HepG2 (cell line): ENCODE measurements around the gene METTL1. TPM values are rescaled to one million over a fixed set of nuclear protein-coding genes. Genes with fewer than 3 reads are reported as not detected.

Source experiments
- ATAC-seq: fragments of 200-7000 bp; cut with Tn5 transposase; 3 replicates; pipeline ENCODE4 v1.9.1; 2020; ENCODE audit warnings: mild to moderate bottlenecking, moderate library complexity
- BruUV-seq: library from RNA; stranded (reverse); fragments of 400-500 nt; replicated peaks from 2 replicates; lab custom pipeline; 2021; lab: Mats Ljungman, UMichigan
- CTCF ChIA-PET: fragments of 300-600 bp; formaldehyde crosslinking; extraction: SDS; loops from one replicate; lab custom pipeline; 2021; ENCODE audit warnings: low total read pairs, inconsistent platforms, low intra/inter-chr PET ratio; lab: Yijun Ruan, JAX
- POLR2A ChIA-PET: fragments of 350-600 bp; sonication (Branson Sonifier 250); formaldehyde crosslinking; loops from one replicate; lab custom pipeline; 2020; ENCODE audit warnings: antibody characterized with exemption, inconsistent platforms; lab: Yijun Ruan, JAX
- DNase-seq: peaks from one replicate; pipeline ENCODE4 v3.0.0-alpha.2; 2015; ENCODE audit warnings: low spot score
- FAIRE-seq: peaks from 3 replicates; lab custom pipeline; 2011; peaks lifted over from hg19 to GRCh38; lab: Jason Lieb, UNC
- H2AFZ ChIP-seq: one replicate; pipeline ENCODE4 v1.6.1; 2011; ENCODE audit warnings: low read length, inconsistent platforms
- H3K27ac ChIP-seq: fragments of 300-600 bp; 3 replicates; pipeline ENCODE4 v1.8.0; 2011; ENCODE audit warnings: mixed run types, mild to moderate bottlenecking, mixed read lengths, low read length, inconsistent platforms; ENCODE audit not compliant: insufficient read depth; ENCODE audit errors: extremely low read length
- H3K27me3 ChIP-seq, 2 experiments: fragments of 200-600 bp in 1 of 2; 2 replicates in 1 of 2; 3 replicates in 1 of 2; pipeline versions ENCODE4 v1.6.0 to v1.8.0; 2011; ENCODE audit warnings: low read length in 2 of 2, mild to moderate bottlenecking in 2 of 2, moderate library complexity in 2 of 2, inconsistent platforms in 1 of 2; ENCODE audit not compliant: insufficient read depth in 2 of 2, control insufficient read depth in 1 of 2
- H3K36me3 ChIP-seq, 2 experiments: fragments of 200-600 bp in 1 of 2; replicated peaks in 1 of 2; 2 replicates in 1 of 2; 3 replicates in 1 of 2; pipeline versions ENCODE4 v1.5.1 to v1.8.0; 2011; ENCODE audit warnings: low read length in 2 of 2, inconsistent platforms in 1 of 2; ENCODE audit not compliant: insufficient read depth in 2 of 2, control insufficient read depth in 1 of 2
- H3K4me1 ChIP-seq: 2 replicates; pipeline ENCODE4 v1.5.1; 2012; ENCODE audit warnings: low read length, inconsistent platforms; ENCODE audit not compliant: insufficient read depth
- H3K4me2 ChIP-seq: 2 replicates; pipeline ENCODE4 v1.6.0; 2011; ENCODE audit warnings: low read depth, low read length, inconsistent platforms
- H3K4me3 ChIP-seq, 3 experiments: fragments of 200-600 bp in 1 of 3; sonication (generic), shearing (Covaris generic) in 1 of 3; replicated peaks in 1 of 3; 2 replicates each; pipeline ENCODE4 v1.5.1; 2011 to 2016; ENCODE audit warnings: low read length in 3 of 3, inconsistent platforms in 2 of 3, low read depth in 2 of 3, mild to moderate bottlenecking in 2 of 3, control low read depth in 1 of 3, mixed read lengths in 1 of 3; ENCODE audit not compliant: insufficient read depth in 1 of 3
- H3K79me2 ChIP-seq: one replicate; pipeline ENCODE4 v1.6.1; 2011; ENCODE audit warnings: low read length, inconsistent platforms; ENCODE audit not compliant: insufficient read depth
- H3K9ac ChIP-seq: 2 replicates; pipeline ENCODE4 v1.6.0; 2011; ENCODE audit warnings: mild to moderate bottlenecking, low read depth, low read length, inconsistent platforms; ENCODE audit not compliant: insufficient read depth
- H3K9me3 ChIP-seq: 2 replicates; pipeline ENCODE4 v1.5.1; 2012; ENCODE audit warnings: mild to moderate bottlenecking, low read length
- H4K20me1 ChIP-seq: 2 replicates; pipeline ENCODE4 v1.6.0; 2011; ENCODE audit warnings: inconsistent platforms, mild to moderate bottlenecking, low read length, moderate library complexity; ENCODE audit not compliant: insufficient read depth
- ADNP ChIP-seq: sonication (generic); formaldehyde crosslinking; IDR thresholded peaks from 2 replicates; pipeline ENCODE4 v1.4.0; 2020; ENCODE audit warnings: missing genetic modification reagents
- ATF5 ChIP-seq: sonication (generic); formaldehyde crosslinking; IDR thresholded peaks from 2 replicates; pipeline ENCODE4 v1.4.0; 2020; ENCODE audit warnings: mild to moderate bottlenecking, low read depth, missing genetic modification reagents
- BRF2 ChIP-seq: sonication (generic); formaldehyde crosslinking; IDR thresholded peaks from 2 replicates; pipeline ENCODE4 v1.8.1; 2022; ENCODE audit warnings: mild to moderate bottlenecking, missing genetic modification reagents
- GATA4 ChIP-seq: sonication (generic); IDR thresholded peaks from 2 replicates; pipeline ENCODE4 v1.6.1; 2016; ENCODE audit warnings: antibody characterized with exemption, low read depth, borderline replicate concordance
- HOXA7 ChIP-seq: sonication (generic); formaldehyde crosslinking; IDR thresholded peaks from 2 replicates; pipeline ENCODE4 v1.8.1; 2022; ENCODE audit warnings: mild to moderate bottlenecking, missing genetic modification reagents, moderate library complexity
- ISX ChIP-seq: sonication (generic); formaldehyde crosslinking; conservative IDR thresholded peaks from 2 replicates; pipeline ENCODE4 v1.5.0; 2020; ENCODE audit warnings: missing genetic modification reagents
- MIER3 ChIP-seq: IDR thresholded peaks from 2 replicates; pipeline ENCODE4 v1.6.1; 2016; ENCODE audit warnings: missing compliant biosample characterization, borderline replicate concordance
- PLSCR1 ChIP-seq: sonication (generic); formaldehyde crosslinking; IDR thresholded peaks from 2 replicates; pipeline ENCODE4 v1.5.0; 2020; ENCODE audit warnings: missing genetic modification reagents, mild to moderate bottlenecking, borderline replicate concordance
- SOX6 ChIP-seq, 2 experiments: fragments of 450-650 bp in 1 of 2; sonication (generic) in 1 of 2; formaldehyde crosslinking in 1 of 2; IDR thresholded peaks; 2 replicates each; pipeline versions ENCODE4 v1.4.0 to v1.6.1; 2017 to 2020; ENCODE audit warnings: antibody characterized with exemption in 1 of 2, mild to moderate bottlenecking in 1 of 2, missing genetic modification reagents in 1 of 2
- ZBTB1 ChIP-seq: sonication (generic); formaldehyde crosslinking; IDR thresholded peaks from 2 replicates; pipeline ENCODE4 v1.4.0; 2020; ENCODE audit warnings: missing genetic modification reagents, borderline replicate concordance
- ZC3H4 ChIP-seq: sonication (generic); formaldehyde crosslinking; IDR thresholded peaks from 2 replicates; pipeline ENCODE4 v1.4.0; 2020; ENCODE audit warnings: missing genetic modification reagents, borderline replicate concordance
- ZMAT3 ChIP-seq: sonication (generic); formaldehyde crosslinking; conservative IDR thresholded peaks from 2 replicates; pipeline ENCODE4 v1.7.0; 2021; ENCODE audit warnings: missing genetic modification reagents
- ZNF10 ChIP-seq: sonication (generic); formaldehyde crosslinking; IDR thresholded peaks from 2 replicates; pipeline ENCODE4 v1.4.0; 2020; ENCODE audit warnings: mild to moderate bottlenecking, low read depth, missing genetic modification reagents, borderline replicate concordance
- ZNF234 ChIP-seq: sonication (generic); formaldehyde crosslinking; conservative IDR thresholded peaks from 2 replicates; pipeline ENCODE4 v1.5.1; 2020; ENCODE audit warnings: mild to moderate bottlenecking, missing genetic modification reagents
- ZNF251 ChIP-seq: sonication (generic); formaldehyde crosslinking; IDR thresholded peaks from 2 replicates; pipeline ENCODE4 v1.9.0; 2021; ENCODE audit warnings: mild to moderate bottlenecking, missing genetic modification reagents
- ZNF281 ChIP-seq: sonication (generic); formaldehyde crosslinking; IDR thresholded peaks from 2 replicates; pipeline ENCODE4 v1.4.0; 2020; ENCODE audit warnings: missing genetic modification reagents, borderline replicate concordance
- ZNF776 ChIP-seq: sonication (generic); formaldehyde crosslinking; IDR thresholded peaks from 2 replicates; pipeline ENCODE4 v1.4.0; 2020; ENCODE audit warnings: mild to moderate bottlenecking, missing genetic modification reagents
- ZNF839 ChIP-seq: sonication (generic); formaldehyde crosslinking; IDR thresholded peaks from 2 replicates; pipeline ENCODE4 v1.4.0; 2020; ENCODE audit warnings: missing genetic modification reagents, mild to moderate bottlenecking, borderline replicate concordance
- WGBS: methylation state at CpG from one replicate; pipeline ENCODE4 v1.1.6; 2017; ENCODE audit warnings: low lambda C conversion rate; 5-methylcytosine and 5-hydroxymethylcytosine counted together
- in situ Hi-C: cut with HindIII; loops from 2 replicates; pipeline ENCODE4 v1.10.0; 2017; ENCODE audit warnings: low pct_unique_long_range_greater_than_20kb; ENCODE audit not compliant: extremely low pct_ligation_motif_present
- intact Hi-C: fragments of 100-400 bp; cut with micrococcal nuclease; formaldehyde crosslinking; loops from one replicate; pipeline ENCODE4 v1.10.0; 2022; ENCODE audit not compliant: unreplicated experiment
- polyA plus RNA-seq, 8 experiments: library from polyadenylated mRNA; depleted of rRNA in 3 of 8; stranded (reverse) in 7 of 8; unstranded in 1 of 8; fragments of >200 nt; fragmentation: Illumina TruSeq in 4 of 8; extraction: Trizol in 4 of 8; gene quantifications; 2 replicates each; pipeline versions ENCODE4 v1.2.1 to v1.2.3, GENCODE V29; 2011 to 2016; ENCODE audit warnings: low read depth in 4 of 8, missing spikeins in 1 of 8, mixed read lengths in 1 of 8; ENCODE audit not compliant: insufficient read depth in 1 of 8
- total RNA-seq, 5 experiments: library from RNA; depleted of rRNA; stranded (reverse); fragments of >200 nt; fragmentation: Illumina TruSeq; extraction: Trizol; gene quantifications; 2 replicates each; pipeline ENCODE4 v1.2.3, GENCODE V29; 2016; ENCODE audit warnings: low read depth in 1 of 5

The METTL1 gene
- total and polyA plus RNA-seq, 2 of the 13 experiments (the other 11 are each of a cell fraction or from before 2014, with no cell fraction given) = 34.7 to 36.9 TPM

- intact Hi-C loops = no loop called here
- TF ChIP-seq ZNF776 (CRISPR knock-in tag) = no peak
- TF ChIP-seq HOXA7 (CRISPR knock-in tag) = no peak
- no peak for TF ChIP-seq ZNF234 (CRISPR knock-in tag)
- no peak for TF ChIP-seq ZNF281 (CRISPR knock-in tag)
- no peak for TF ChIP-seq ADNP
- no peak for TF ChIP-seq ISX
- TF ChIP-seq MIER3 = no peak
- no peak for TF ChIP-seq PLSCR1
- TF ChIP-seq BRF2 (CRISPR knock-in tag) = no peak
- TF ChIP-seq ZMAT3 (CRISPR knock-in tag) = no peak
- no peak for TF ChIP-seq ZNF251
- no peak for TF ChIP-seq ZNF839 (CRISPR knock-in tag)
- no peak for TF ChIP-seq GATA4
- no peak for TF ChIP-seq SOX6 (IDR thresholded peaks at IDR 0.05)
- no peak for TF ChIP-seq SOX6 (CRISPR knock-in tag; IDR thresholded peaks at IDR 0.05)
- TF ChIP-seq ATF5 (CRISPR knock-in tag) = no peak
- TF ChIP-seq ZBTB1 (CRISPR knock-in tag) = no peak
- TF ChIP-seq ZNF10 (CRISPR knock-in tag) = no peak
- TF ChIP-seq ZC3H4 = no peak
- TF ChIP-seq, all 625 proteins: peak for 0
- H2AFZ ChIP-seq = no peak overlapping the region
- no peak overlapping the region for H3K27ac ChIP-seq
- in situ Hi-C loops = no loop called here
- BruUV-seq = no TSS peak
- H3K4me3 ChIP-seq = no peak overlapping the region
- H3K9me3 ChIP-seq = no peaks in the 10 kb centered on the region
- WGBS = 57% methylated on average over 5 of the region's 5 CpGs
- H3K4me1 ChIP-seq = peaks cover 57% of the 10 kb centered on the region
- no peak overlapping the region for H3K4me2 ChIP-seq
- no peak for FAIRE-seq
- ChIA-PET POLR2A (no interaction called here), CTCF (no interaction called here)
- H3K27me3 ChIP-seq = peaks cover 12 to 44% of the 10 kb centered on the region in 2 experiments; a peak in 4 of 5 replicates
- H4K20me1 ChIP-seq = no peaks in the 10 kb centered on the region
- no peak for DNase-seq
- no peak overlapping the region for H3K9ac ChIP-seq
- H3K36me3 ChIP-seq = 0 out of 5 replicates have a peak, but pooled peaks cover 0 to 4% of the 10 kb centered on the region in 2 experiments
- no peak for ATAC-seq
- peaks cover 6% of the 10 kb centered on the region for H3K79me2 ChIP-seq
Observed at GRCh38 chr12:57740656-57741412, 31.1 kb downstream of the METTL1 start.
